NK-92 (cell line): ENCODE data around the gene CACNA1A.
"Not testable (repeated sequence)": the region's sequence is repeated elsewhere in the genome, so short reads cannot be mapped to it uniquely, and the experiment has no call there.

ENCODE experiments used
- DNase-seq: peaks from one replicate; lab custom pipeline; 2025; ENCODE audit not compliant: unreplicated experiment; lab: John Stamatoyannopoulos, UW

Gene CACNA1A

DNA sequence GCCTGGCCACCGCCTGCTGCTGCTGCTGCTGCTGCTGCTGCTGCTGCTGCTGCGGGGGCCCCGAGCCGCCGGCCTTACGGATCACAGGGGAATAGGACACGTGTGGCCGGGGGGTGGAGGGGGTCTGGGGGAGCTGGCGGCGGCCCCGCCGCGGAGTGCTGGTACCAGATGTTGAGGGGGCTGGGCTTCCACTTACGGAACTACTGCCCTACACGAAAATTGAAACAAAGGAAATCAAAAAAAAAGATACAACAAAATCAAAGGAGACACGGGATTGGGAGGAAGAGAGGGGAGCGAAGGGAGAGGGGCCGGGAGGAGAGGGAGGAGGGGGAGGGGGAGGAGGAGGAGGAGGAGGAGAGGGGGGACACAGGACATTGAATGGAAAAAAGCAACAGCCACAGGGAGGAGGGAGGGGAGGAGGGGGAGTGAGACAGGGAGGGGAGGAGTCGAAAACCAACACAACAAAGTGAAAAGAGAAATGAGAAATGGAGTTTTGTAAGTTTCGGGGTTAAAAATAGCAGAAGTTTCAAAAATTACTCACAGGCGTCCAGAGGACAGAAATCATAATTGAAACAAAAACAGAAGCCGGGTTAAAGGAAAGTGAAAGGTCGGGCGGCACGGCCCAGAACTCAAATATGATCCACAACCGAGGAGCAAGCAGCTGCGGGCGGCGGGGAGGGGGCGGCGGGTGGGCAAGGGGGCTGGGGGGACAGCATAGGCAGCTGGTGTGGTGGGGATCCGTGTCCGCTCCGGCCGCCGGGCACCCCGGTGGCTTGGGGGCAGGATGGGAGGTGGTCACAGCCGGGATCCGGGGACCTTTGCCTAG is 298.2 kb downstream of the CACNA1A start:
- no peak for DNase-seq

- no peak for DNase-seq
Measured at GRCh38 chr19:13207237-13207845, 298.9 kb downstream of the CACNA1A start.

GRCh38 chr19:13206587-13206986 is 299.7 kb downstream of the CACNA1A start:
- no peak for DNase-seq

GRCh38 chr19:13202112-13202511 is 304.2 kb downstream of the CACNA1A start:
- not testable (repeated sequence) for DNase-seq

- DNase-seq, result no peak
Measured at GRCh38 chr19:13198634-13199033, 307.6 kb downstream of the CACNA1A start.

- no peak for DNase-seq
Measured at GRCh38 chr19:13195678-13196077, 310.6 kb downstream of the CACNA1A start.

GRCh38 chr19:13190781-13191540 is 315.3 kb downstream of the CACNA1A start:
- DNase-seq, result no peak

- no peak for DNase-seq
Measured at GRCh38 chr19:13189600-13189999, 316.7 kb downstream of the CACNA1A start.

GRCh38 chr19:13187419-13187818 is 318.9 kb downstream of the CACNA1A start:
- no peak for DNase-seq

- DNase-seq, result not testable (repeated sequence)
Measured at GRCh38 chr19:13186688-13187087, 319.6 kb downstream of the CACNA1A start.

- DNase-seq, result not testable (repeated sequence)
Measured at GRCh38 chr19:13185763-13186657, 320.3 kb downstream of the CACNA1A start.

DNA sequence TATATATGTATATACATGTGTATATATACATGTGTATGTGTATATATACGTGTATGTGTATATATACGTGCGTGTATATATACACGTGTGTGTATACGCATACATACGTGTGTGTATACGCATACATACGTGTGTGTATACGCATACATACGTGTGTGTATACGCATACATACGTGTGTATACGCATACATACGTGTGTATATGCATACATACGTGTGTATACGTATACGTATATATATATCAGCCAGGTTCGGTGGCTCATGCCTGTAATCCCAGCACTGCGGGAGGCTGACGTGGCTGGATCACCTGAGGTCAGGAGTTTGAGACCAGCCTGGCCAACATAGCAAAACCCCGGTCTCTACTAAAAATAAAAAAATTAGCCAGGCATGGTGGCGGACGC is 321.4 kb downstream of the CACNA1A start:
- not testable (repeated sequence) for DNase-seq

DNA sequence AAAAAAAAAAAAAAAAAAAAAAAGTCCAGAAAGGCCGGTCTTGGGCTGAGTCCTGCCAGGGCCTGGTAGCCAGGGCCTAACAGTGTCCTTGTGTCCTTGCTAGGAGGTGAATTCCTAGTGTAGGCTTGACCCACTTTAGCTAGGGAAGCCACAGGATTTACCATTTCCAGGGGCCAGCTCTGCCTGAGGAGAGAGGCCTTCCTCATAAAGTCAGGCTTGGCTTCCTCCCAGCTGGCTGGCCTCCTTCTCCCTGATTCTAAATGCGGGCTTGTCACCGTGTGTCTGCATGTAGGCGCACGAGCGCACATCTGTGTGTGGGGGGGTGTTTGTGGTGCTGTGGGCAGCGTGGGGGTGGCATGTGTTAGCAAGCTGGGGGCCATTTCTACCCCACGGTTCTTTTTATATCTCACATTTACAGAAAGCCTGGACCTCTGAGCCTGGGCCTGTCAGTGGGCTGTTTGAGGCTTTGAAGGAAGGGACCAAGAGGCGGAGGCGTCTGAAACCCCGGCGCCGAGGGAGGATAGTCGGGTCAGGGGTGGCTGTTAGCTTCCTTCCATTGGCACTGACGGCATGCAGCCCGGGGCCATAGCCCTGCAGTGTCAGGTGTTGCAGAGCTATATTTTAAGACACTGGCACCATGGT is 324.4 kb downstream of the CACNA1A start:
- DNase-seq, result no peak

DNA sequence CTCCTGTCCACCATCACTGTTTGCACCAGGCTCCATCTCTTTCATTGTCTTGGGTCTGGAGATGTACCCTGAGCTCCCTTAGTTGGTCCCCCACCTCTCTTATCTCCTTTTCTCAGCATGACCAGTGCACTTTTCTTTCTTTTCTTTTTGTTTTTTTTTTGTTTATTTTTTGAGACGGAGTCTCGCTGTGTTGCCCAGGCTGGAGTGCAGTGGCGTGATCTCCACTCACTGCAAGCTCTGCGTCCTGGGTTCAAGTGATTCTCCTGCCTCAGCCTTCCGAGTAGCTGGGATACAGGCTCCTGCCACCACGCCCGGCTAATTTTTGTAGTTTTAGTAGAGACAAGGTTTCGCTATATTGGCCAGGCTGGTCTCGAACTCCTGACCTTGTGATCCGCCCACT is 328.0 kb downstream of the CACNA1A start:
- not testable (repeated sequence) for DNase-seq

DNA sequence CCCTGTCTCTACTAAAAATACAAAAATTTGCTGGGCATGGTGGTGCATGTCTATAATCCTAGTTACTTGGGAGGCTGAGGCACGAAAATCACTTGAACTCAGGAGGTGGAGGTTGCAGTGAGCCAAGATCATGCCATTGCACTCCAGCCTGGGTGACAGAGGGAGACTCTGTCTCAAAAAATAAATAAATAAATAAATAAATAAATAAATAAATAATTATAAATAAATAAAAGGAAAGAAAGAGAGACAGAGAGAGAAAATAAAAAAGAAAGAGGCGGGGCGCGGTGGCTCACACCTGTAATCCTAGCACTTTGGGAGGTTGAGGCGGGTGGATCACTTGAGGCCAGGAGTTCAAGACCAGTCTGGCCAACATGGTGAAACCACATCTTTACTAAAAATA is 328.7 kb downstream of the CACNA1A start:
- DNase-seq, result not testable (repeated sequence)

DNA sequence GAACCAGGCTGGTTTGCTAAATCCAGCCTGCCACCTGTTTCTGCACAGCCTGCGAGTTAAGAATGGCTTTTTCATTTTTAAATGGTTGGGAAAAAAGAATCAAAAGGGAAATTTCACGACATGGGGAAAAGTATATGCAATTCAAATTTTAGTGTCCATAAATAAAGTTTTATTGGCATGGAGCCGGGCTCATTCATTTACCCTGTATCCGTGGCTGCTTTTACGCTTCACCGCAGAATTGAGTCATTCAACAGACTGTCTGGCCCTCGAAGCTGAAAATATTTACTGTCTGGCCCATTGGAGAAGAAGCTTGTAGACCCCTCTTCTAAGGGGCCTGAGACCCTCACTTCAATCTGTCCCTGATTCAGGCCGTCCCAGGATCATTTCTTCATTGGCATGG is 329.9 kb downstream of the CACNA1A start:
- no peak for DNase-seq

GRCh38 chr19:13173139-13173737 is 333.0 kb downstream of the CACNA1A start:
- no peak for DNase-seq

DNA sequence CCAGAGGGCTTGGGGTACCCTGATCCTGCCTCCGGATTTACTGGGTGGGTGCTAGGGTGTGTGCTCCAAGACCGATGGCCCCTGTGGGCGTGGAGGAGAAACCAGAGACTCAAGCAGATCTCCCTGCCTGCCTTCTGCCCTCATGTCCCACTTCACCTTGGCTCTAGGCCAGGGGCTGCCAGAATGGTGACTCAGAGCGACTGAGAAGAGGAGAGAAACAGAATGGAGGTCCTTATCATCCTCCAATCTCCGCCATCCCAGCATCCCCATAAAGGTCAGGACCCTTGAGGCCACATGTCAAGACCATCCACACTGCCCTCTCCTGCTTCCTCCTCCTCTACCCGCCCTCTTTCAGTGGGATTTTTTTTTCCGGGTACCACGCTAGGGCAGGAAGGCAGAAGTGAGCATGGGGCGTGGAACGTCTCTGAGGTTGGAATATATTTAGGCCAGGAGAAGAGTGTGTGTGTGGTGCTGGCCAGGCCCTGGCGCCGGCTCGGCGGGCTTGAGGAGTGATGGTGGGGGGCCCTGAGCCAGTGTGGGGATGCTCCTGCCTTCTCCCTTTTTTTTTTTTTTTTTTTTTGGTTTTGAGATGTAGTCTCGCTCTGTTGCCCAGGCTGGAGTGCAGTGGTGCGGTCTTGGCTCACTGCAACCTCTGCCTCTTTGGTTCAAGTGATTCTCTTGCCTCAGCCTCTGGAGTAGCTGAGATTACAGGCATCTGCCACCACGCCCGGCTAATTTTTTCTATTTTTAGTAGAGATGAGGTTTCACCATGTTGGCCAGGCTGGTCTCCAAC is 333.7 kb downstream of the CACNA1A start:
- no peak for DNase-seq

- no peak for DNase-seq
Measured at GRCh38 chr19:13171146-13171545, 335.1 kb downstream of the CACNA1A start.
